ENCODE measurements around the gene AFM. TPM values are rescaled to one million over a fixed set of nuclear protein-coding genes. Genes with fewer than 3 reads are reported as not detected.

AFM gene
- total RNA-seq, 1 donor from 2014 or later, result not detected

- TF ChIP-seq CTCF (IDR thresholded peaks at IDR 0.05; ENCODE audit: insufficient read depth, low read length, severe bottlenecking), result no peak
- no peaks in the 10 kb centered on the region for H3K27me3 ChIP-seq (ENCODE audit: control insufficient read depth, insufficient read depth, low read length)
- no peak overlapping the region for H3K4me3 ChIP-seq (ENCODE audit: low read depth, low read length)
- peak; percentile 99 for DNase-seq (ENCODE audit: low read depth)
- no peaks in the 10 kb centered on the region for H3K36me3 ChIP-seq (ENCODE audit: control insufficient read depth, insufficient read depth, low read length)
- peak; percentile 18 for FAIRE-seq
Observed at GRCh38 chr4:73528171-73528570, 46.6 kb downstream of the AFM start.

GRCh38 chr4:73533515-73534422, 52.2 kb downstream of the AFM start:
- no peak for TF ChIP-seq CTCF (IDR thresholded peaks at IDR 0.05; ENCODE audit: insufficient read depth, low read length, severe bottlenecking)
- no peaks in the 10 kb centered on the region for H3K36me3 ChIP-seq (ENCODE audit: control insufficient read depth, insufficient read depth, low read length)
- DNase-seq (ENCODE audit: low read depth), result no peak
- no peak overlapping the region for H3K4me3 ChIP-seq (ENCODE audit: low read depth, low read length)
- no peaks in the 10 kb centered on the region for H3K27me3 ChIP-seq (ENCODE audit: control insufficient read depth, insufficient read depth, low read length)
- no peak for FAIRE-seq

GRCh38 chr4:73538162-73538561, 56.6 kb downstream of the AFM start:
- FAIRE-seq, result no peak
- no peaks in the 10 kb centered on the region for H3K27me3 ChIP-seq (ENCODE audit: control insufficient read depth, insufficient read depth, low read length)
- H3K36me3 ChIP-seq (ENCODE audit: control insufficient read depth, insufficient read depth, low read length), result no peaks in the 10 kb centered on the region
- H3K4me3 ChIP-seq (ENCODE audit: low read depth, low read length), result no peak overlapping the region
- TF ChIP-seq CTCF (IDR thresholded peaks at IDR 0.05; ENCODE audit: insufficient read depth, low read length, severe bottlenecking), result no peak
- no peak for DNase-seq (ENCODE audit: low read depth)

DNA sequence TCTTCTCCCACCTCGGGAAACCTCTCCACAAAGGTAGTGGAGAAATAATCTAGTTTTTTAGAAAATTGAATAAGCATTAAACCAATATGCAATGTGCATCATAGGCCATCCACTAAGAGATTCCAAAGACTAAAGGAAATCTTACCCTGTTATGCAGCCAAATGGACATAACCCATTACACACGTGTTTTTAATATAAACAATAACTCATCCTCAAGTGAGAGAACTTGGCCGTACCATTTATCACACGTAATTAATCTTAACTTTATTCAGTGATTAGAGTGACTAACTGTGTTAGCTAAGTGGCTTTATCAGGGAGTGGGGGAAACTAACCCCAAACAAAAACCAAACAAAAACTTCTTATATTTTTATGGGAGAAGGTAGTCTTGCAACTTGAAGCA, 57.8 kb downstream of the AFM start:
- H3K27me3 ChIP-seq (ENCODE audit: control insufficient read depth, insufficient read depth, low read length), result no peaks in the 10 kb centered on the region
- no peak for FAIRE-seq
- no peak overlapping the region for H3K4me3 ChIP-seq (ENCODE audit: low read depth, low read length)
- TF ChIP-seq CTCF (IDR thresholded peaks at IDR 0.05; ENCODE audit: insufficient read depth, low read length, severe bottlenecking), result no peak
- no peak for DNase-seq (ENCODE audit: low read depth)
- H3K36me3 ChIP-seq (ENCODE audit: control insufficient read depth, insufficient read depth, low read length), result no peaks in the 10 kb centered on the region

- no peak for FAIRE-seq
Observed at GRCh38 chr4:73540826-73541225, 59.3 kb downstream of the AFM start.

More at GRCh38 chr4:73540826-73541225, 59.3 kb downstream of the AFM start:
- DNase-seq (ENCODE audit: low read depth), result no peak
- H3K36me3 ChIP-seq (ENCODE audit: control insufficient read depth, insufficient read depth, low read length), result no peaks in the 10 kb centered on the region
- no peak overlapping the region for H3K4me3 ChIP-seq (ENCODE audit: low read depth, low read length)
- H3K27me3 ChIP-seq (ENCODE audit: control insufficient read depth, insufficient read depth, low read length), result no peaks in the 10 kb centered on the region
- TF ChIP-seq CTCF (IDR thresholded peaks at IDR 0.05; ENCODE audit: insufficient read depth, low read length, severe bottlenecking), result no peak
